ENCODE results near the gene CD200.

DNA sequence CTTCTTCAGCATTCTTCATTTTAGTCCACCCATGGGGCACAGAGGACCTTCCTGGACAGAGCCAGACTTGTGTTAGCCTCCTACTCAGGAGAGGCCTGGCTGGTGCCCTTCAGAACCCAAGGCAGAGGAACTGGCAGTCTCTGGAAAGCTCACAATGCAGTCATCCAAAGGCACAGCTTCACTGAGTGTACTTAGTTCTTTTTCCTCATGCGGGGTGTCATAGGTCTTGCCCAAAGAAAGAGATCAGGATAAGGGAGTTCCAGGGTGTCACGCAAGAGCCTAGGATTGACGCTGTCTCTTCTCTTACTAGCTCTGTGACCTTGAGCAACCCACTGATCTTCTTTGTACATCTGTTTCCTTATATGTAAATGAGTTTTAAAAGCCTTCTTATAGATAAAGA, 58.7 kb downstream of the CD200 start:
- TF ChIP-seq, protein P1, sequence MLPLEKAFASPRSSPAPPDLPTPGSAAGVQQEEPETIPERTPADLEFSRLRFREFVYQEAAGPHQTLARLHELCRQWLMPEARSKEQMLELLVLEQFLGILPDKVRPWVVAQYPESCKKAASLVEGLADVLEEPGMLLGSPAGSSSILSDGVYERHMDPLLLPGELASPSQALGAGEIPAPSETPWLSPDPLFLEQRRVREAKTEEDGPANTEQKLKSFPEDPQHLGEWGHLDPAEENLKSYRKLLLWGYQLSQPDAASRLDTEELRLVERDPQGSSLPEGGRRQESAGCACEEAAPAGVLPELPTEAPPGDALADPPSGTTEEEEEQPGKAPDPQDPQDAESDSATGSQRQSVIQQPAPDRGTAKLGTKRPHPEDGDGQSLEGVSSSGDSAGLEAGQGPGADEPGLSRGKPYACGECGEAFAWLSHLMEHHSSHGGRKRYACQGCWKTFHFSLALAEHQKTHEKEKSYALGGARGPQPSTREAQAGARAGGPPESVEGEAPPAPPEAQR (CRISPR knock-in tag; IDR thresholded peaks at IDR 0.05): no peak
- TF ChIP-seq NR3C1 (CRISPR knock-in tag; conservative IDR thresholded peaks at IDR 0.05; ENCODE audit: low read depth): no peak
- TF ChIP-seq NR2C2 (CRISPR knock-in tag; IDR thresholded peaks at IDR 0.05): no peak
- TF ChIP-seq, protein P2, sequence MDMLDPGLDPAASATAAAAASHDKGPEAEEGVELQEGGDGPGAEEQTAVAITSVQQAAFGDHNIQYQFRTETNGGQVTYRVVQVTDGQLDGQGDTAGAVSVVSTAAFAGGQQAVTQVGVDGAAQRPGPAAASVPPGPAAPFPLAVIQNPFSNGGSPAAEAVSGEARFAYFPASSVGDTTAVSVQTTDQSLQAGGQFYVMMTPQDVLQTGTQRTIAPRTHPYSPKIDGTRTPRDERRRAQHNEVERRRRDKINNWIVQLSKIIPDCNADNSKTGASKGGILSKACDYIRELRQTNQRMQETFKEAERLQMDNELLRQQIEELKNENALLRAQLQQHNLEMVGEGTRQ (CRISPR knock-in tag; IDR thresholded peaks at IDR 0.05): no peak
- TF ChIP-seq, protein P3, sequence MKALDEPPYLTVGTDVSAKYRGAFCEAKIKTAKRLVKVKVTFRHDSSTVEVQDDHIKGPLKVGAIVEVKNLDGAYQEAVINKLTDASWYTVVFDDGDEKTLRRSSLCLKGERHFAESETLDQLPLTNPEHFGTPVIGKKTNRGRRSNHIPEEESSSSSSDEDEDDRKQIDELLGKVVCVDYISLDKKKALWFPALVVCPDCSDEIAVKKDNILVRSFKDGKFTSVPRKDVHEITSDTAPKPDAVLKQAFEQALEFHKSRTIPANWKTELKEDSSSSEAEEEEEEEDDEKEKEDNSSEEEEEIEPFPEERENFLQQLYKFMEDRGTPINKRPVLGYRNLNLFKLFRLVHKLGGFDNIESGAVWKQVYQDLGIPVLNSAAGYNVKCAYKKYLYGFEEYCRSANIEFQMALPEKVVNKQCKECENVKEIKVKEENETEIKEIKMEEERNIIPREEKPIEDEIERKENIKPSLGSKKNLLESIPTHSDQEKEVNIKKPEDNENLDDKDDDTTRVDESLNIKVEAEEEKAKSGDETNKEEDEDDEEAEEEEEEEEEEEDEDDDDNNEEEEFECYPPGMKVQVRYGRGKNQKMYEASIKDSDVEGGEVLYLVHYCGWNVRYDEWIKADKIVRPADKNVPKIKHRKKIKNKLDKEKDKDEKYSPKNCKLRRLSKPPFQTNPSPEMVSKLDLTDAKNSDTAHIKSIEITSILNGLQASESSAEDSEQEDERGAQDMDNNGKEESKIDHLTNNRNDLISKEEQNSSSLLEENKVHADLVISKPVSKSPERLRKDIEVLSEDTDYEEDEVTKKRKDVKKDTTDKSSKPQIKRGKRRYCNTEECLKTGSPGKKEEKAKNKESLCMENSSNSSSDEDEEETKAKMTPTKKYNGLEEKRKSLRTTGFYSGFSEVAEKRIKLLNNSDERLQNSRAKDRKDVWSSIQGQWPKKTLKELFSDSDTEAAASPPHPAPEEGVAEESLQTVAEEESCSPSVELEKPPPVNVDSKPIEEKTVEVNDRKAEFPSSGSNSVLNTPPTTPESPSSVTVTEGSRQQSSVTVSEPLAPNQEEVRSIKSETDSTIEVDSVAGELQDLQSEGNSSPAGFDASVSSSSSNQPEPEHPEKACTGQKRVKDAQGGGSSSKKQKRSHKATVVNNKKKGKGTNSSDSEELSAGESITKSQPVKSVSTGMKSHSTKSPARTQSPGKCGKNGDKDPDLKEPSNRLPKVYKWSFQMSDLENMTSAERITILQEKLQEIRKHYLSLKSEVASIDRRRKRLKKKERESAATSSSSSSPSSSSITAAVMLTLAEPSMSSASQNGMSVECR (CRISPR knock-in tag; IDR thresholded peaks at IDR 0.05; ENCODE audit: borderline replicate concordance): no peak
- TF ChIP-seq, protein P4, sequence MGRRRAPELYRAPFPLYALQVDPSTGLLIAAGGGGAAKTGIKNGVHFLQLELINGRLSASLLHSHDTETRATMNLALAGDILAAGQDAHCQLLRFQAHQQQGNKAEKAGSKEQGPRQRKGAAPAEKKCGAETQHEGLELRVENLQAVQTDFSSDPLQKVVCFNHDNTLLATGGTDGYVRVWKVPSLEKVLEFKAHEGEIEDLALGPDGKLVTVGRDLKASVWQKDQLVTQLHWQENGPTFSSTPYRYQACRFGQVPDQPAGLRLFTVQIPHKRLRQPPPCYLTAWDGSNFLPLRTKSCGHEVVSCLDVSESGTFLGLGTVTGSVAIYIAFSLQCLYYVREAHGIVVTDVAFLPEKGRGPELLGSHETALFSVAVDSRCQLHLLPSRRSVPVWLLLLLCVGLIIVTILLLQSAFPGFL (CRISPR knock-in tag; IDR thresholded peaks at IDR 0.05; ENCODE audit: borderline replicate concordance): no peak
- TF ChIP-seq, protein P5, sequence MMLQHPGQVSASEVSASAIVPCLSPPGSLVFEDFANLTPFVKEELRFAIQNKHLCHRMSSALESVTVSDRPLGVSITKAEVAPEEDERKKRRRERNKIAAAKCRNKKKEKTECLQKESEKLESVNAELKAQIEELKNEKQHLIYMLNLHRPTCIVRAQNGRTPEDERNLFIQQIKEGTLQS (CRISPR knock-in tag; conservative IDR thresholded peaks at IDR 0.05): no peak
- no peak for TF ChIP-seq SP1 (CRISPR knock-in tag; conservative IDR thresholded peaks at IDR 0.05)
- TF ChIP-seq ZNF416 (CRISPR knock-in tag; IDR thresholded peaks at IDR 0.05): no peak
- TF ChIP-seq TP53 (CRISPR knock-in tag; IDR thresholded peaks at IDR 0.05): no peak
- TF ChIP-seq JAZF1 (CRISPR knock-in tag; IDR thresholded peaks at IDR 0.05): no peak
- no peak for TF ChIP-seq TCF7 (CRISPR knock-in tag; IDR thresholded peaks at IDR 0.05; ENCODE audit: low read depth)
- TF ChIP-seq, protein P6, sequence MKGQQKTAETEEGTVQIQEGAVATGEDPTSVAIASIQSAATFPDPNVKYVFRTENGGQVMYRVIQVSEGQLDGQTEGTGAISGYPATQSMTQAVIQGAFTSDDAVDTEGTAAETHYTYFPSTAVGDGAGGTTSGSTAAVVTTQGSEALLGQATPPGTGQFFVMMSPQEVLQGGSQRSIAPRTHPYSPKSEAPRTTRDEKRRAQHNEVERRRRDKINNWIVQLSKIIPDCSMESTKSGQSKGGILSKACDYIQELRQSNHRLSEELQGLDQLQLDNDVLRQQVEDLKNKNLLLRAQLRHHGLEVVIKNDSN (CRISPR knock-in tag; IDR thresholded peaks at IDR 0.05): no peak

Measured in WTC11 (cell line).